Sigmoid colon (tissue), 4 donors: ENCODE data around the gene JMJD7.

Source experiments
- CTCF ChIP-seq, 4 experiments: fragments of 450-650 bp in 3 of 4; fragments of 200-600 bp in 1 of 4; IDR thresholded peaks; one replicate each; pipeline ENCODE4 v1.5.1; 2016 to 2019; ENCODE audit warnings: antibody characterized with exemption in 4 of 4, mild to moderate bottlenecking in 3 of 4, moderate library complexity in 2 of 4
- POLR2A ChIP-seq, 2 donors: fragments of 450-650 bp; IDR thresholded peaks; one replicate each; pipeline ENCODE4 v1.6.1; 2016; ENCODE audit warnings: antibody characterized with exemption in 2 of 2, mild to moderate bottlenecking in 2 of 2, moderate library complexity in 2 of 2
- POLR2AphosphoS5 ChIP-seq, 4 donors: sonication (generic); formaldehyde crosslinking; IDR thresholded peaks; one replicate each; pipeline ENCODE4 v1.6.1; 2017; ENCODE audit warnings: antibody characterized with exemption in 4 of 4

- TF ChIP-seq CTCF (IDR thresholded peaks at IDR 0.05) (no peak), POLR2A (IDR thresholded peaks at IDR 0.05) (no peak), POLR2AphosphoS5 (IDR thresholded peaks at IDR 0.05) (no peak)
Observed at GRCh38 chr15:41814534-41814933, 13.4 kb upstream of the JMJD7 start.
